Fibroblast of skin of right quadriceps (primary cell): ENCODE data around the gene C6orf47.

Source experiments
- DNase-seq: peaks from one replicate; pipeline ENCODE4 v3.0.0-alpha.2; 2013

Gene C6orf47

GRCh38 chr6:31634131-31634530 lies 26.4 kb downstream of the C6orf47 start:
- DNase-seq: no peak

GRCh38 chr6:31633447-31633846 lies 27.1 kb downstream of the C6orf47 start:
- no peak for DNase-seq

- no peak for DNase-seq
Observed at GRCh38 chr6:31632279-31632946, 28.2 kb downstream of the C6orf47 start.

- DNase-seq: no peak
Observed at GRCh38 chr6:31631681-31632278, 28.8 kb downstream of the C6orf47 start.

GRCh38 chr6:31631209-31631608 lies 29.4 kb downstream of the C6orf47 start:
- no peak for DNase-seq

GRCh38 chr6:31630177-31630934 lies 30.2 kb downstream of the C6orf47 start:
- DNase-seq: no peak

- no peak for DNase-seq
Observed at GRCh38 chr6:31629014-31629413, 31.6 kb downstream of the C6orf47 start.

GRCh38 chr6:31627690-31628287 lies 32.8 kb downstream of the C6orf47 start:
- DNase-seq: no peak

- DNase-seq: no peak
Observed at GRCh38 chr6:31626952-31627351, 33.6 kb downstream of the C6orf47 start.

GRCh38 chr6:31624070-31624469 lies 36.5 kb downstream of the C6orf47 start:
- DNase-seq: no peak

GRCh38 chr6:31622684-31623091 lies 37.9 kb downstream of the C6orf47 start:
- DNase-seq: no peak

- DNase-seq: peak; percentile 37
Observed at GRCh38 chr6:31621991-31622390, 38.6 kb downstream of the C6orf47 start.

GRCh38 chr6:31621320-31621939 lies 39.1 kb downstream of the C6orf47 start:
- no peak for DNase-seq

GRCh38 chr6:31620586-31621319 lies 39.8 kb downstream of the C6orf47 start, which contains the start of gene PRRC2A:
PRRC2A (plus strand) TSS chr6:31620715; CDS start chr6:31622790, 2,075 bp downstream.
- DNase-seq: peak; percentile 100

GRCh38 chr6:31619805-31620585 lies 40.6 kb downstream of the C6orf47 start:
- peak; percentile 98 for DNase-seq

- no peak for DNase-seq
Observed at GRCh38 chr6:31617010-31617409, 43.6 kb downstream of the C6orf47 start.

GRCh38 chr6:31615748-31616147 lies 44.8 kb downstream of the C6orf47 start:
- no peak for DNase-seq

GRCh38 chr6:31614684-31615578 lies 45.6 kb downstream of the C6orf47 start, which contains the start of gene AIF1:
AIF1 (plus strand) TSS chr6:31615234; CDS start chr6:31615330, 96 bp downstream.
- no peak for DNase-seq

- DNase-seq: no peak
Observed at GRCh38 chr6:31614075-31614619, 46.4 kb downstream of the C6orf47 start.

- DNase-seq: peak; percentile 10
Observed at GRCh38 chr6:31610968-31611367, 49.6 kb downstream of the C6orf47 start.
